ACC112 (cell line): ENCODE measurements around the gene EBLN2.

ENCODE experiments used
- H2AFZ ChIP-seq: fragments of 200-600 bp; sonication (generic); one replicate; pipeline ENCODE4 v1.6.0; 2017; ENCODE audit warnings: antibody characterized with exemption, low read length; ENCODE audit not compliant: unreplicated experiment
- H3K27ac ChIP-seq: fragments of 200-600 bp; sonication (generic); 2 replicates; pipeline ENCODE4 v1.5.1; 2014; ENCODE audit warnings: low read depth, mild to moderate bottlenecking, antibody characterized with exemption, low read length, moderate library complexity
- H3K27me3 ChIP-seq: fragments of 200-600 bp; sonication (generic); 2 replicates; pipeline ENCODE4 v1.6.1; 2014; ENCODE audit warnings: mild to moderate bottlenecking, antibody characterized with exemption, low read length, moderate library complexity, mixed read lengths; ENCODE audit not compliant: insufficient read depth
- H3K36me3 ChIP-seq: fragments of 200-600 bp; sonication (generic); 2 replicates; pipeline ENCODE4 v1.6.1; 2016; ENCODE audit warnings: mild to moderate bottlenecking, antibody characterized with exemption, low read length, moderate library complexity, mixed read lengths; ENCODE audit not compliant: insufficient read depth
- H3K4me1 ChIP-seq: fragments of 200-600 bp; sonication (generic); one replicate; pipeline ENCODE4 v1.6.1; 2016; ENCODE audit warnings: low read length, mixed read lengths; ENCODE audit not compliant: insufficient read depth, unreplicated experiment, control insufficient read depth
- H3K4me3 ChIP-seq: fragments of 200-600 bp; sonication (generic); 2 replicates; pipeline ENCODE4 v1.5.1; 2014; ENCODE audit warnings: mild to moderate bottlenecking, low read depth, low read length
- H3K79me2 ChIP-seq: fragments of 200-600 bp; sonication (generic); one replicate; pipeline ENCODE4 v1.6.0; 2016; ENCODE audit warnings: low read length; ENCODE audit not compliant: control insufficient read depth, unreplicated experiment, insufficient read depth

Gene EBLN2

DNA sequence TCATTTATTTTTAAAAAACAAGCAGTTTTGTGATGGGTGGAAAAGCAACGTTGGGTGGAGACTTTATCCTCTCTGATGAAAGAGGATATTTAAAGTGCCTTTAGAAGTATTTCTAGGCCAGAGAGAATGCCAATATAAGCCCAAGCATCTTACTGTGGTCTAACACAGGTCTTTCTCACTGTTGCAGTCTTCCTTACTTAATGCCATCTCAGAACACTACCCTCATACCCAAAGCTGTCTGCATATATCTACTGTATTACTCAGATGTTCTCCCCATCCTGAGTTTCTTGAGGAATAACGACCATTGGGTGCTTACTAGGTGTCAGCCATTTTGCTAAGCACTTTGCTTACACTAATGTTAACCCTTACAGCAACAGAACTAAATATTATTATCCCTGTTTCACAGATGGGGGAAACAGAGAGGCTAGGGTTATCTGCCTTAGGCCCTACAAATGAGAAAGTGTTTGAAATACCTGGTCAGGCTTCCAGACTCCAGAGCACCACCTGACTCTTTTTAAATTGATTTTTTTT is 29.8 kb upstream of the EBLN2 start:
- peaks cover 58% of the 10 kb centered on the region for H3K4me1 ChIP-seq
- no peak overlapping the region for H2AFZ ChIP-seq
- no peak overlapping the region for H3K27ac ChIP-seq
- H3K36me3 ChIP-seq, result peaks cover 12% of the 10 kb centered on the region; the same call in 1 of the 2 replicates
- H3K27me3 ChIP-seq, result no peaks in the 10 kb centered on the region
- H3K79me2 ChIP-seq, result peaks cover 98% of the 10 kb centered on the region
- H3K4me3 ChIP-seq, result no peak overlapping the region

DNA sequence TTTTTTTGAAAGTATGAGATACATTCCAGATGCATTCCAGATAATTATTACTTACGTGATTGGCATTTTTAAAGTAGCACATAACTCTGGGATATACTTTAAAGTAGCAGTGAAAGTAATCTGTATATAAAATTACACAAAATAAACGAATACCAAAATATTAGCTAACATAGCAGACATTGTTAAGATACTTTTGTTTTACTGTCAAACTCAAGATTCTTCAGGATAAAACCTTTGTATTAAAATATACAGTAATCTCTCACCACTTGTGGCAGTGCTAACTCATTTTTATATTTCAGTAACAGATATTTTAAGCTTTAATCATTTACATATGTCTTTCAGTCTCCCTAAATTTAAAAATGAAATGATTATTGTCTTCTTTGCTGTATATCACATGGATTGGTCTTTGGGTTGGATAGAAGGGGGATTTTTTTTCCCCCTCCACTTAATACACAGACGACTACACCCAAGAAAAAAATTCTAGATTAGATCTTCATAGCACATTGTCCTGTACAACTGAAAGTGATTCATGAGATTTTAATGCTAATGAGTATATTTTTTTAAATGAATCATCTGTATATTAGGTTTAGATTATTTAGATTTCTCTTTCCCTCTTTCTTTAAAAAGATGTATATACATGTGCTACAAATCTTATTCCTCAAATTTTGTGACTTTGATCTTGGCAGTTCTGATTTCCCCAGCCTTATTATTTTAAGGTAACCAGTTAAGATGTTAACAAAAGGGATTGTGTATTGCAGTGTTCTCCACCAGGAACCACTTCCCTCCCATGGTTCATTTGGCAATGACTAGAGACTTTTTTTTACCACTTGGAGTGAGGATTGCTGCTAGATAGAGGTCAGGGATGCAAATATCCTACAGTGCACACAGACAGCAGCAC is 24.5 kb upstream of the EBLN2 start:
- H3K79me2 ChIP-seq, result peaks cover 98% of the 10 kb centered on the region
- no peaks in the 10 kb centered on the region for H3K27me3 ChIP-seq
- H3K4me1 ChIP-seq, result peaks cover 63% of the 10 kb centered on the region
- peak overlapping the region; percentile 85 for H3K27ac ChIP-seq
- no peak overlapping the region for H2AFZ ChIP-seq
- peak overlapping the region; percentile 34 for H3K4me3 ChIP-seq
- peaks cover 10% of the 10 kb centered on the region; the same call in 1 of the 2 replicates for H3K36me3 ChIP-seq

DNA sequence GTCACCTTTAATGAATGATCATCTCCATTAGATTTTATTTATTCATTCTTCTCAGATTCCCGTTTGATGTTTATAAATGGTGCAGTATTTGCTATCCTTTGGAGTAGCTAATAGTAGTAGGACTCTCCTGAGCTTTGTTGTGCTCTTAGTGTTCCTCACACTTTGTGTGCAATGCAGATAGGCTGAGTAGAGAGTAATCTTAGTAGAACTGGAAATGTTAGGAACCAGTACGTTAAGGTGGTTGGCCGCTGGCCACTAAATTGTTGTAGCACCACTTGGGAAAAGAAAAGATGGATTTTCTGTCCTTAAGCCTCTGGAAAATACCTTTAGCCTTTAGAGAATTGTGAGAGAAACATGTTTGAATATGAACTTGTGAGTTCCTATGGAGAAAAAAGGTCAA is 19.9 kb upstream of the EBLN2 start:
- H3K36me3 ChIP-seq, result no peaks in the 10 kb centered on the region
- peak overlapping the region; percentile 4; the same call in 1 of the 2 replicates for H3K4me3 ChIP-seq
- peaks cover 51% of the 10 kb centered on the region for H3K4me1 ChIP-seq
- no peaks in the 10 kb centered on the region for H3K27me3 ChIP-seq
- H3K27ac ChIP-seq, result 0 out of 2 replicates have a peak overlapping the region, but pooled peaks have one; percentile 17
- H3K79me2 ChIP-seq, result peaks cover 98% of the 10 kb centered on the region
- H2AFZ ChIP-seq, result no peak overlapping the region

DNA sequence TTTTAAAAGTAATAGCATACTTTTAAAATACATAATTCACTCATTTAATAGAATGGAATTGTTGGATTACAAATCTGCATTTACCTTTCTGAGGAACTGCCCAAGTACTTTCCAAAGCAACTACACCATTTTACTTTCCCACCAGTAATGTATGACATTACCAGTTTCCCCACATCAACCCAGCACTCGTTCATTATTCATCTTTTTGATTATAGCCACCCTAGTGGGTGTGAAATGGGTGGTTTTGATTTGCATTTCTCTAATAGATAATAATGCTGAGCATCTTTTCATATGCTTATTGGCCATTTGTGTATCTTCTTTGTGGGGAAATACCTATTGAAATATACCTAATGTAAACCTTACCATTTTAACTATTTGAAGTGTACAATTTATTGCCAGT is 18.0 kb upstream of the EBLN2 start:
- Histone ChIP-seq H3K79me2 (peaks cover 99% of the 10 kb centered on the region), H3K27ac (no peak overlapping the region), H2AFZ (no peak overlapping the region), H3K36me3 (peaks cover 6% of the 10 kb centered on the region; the same call in 1 of the 2 replicates), H3K27me3 (no peaks in the 10 kb centered on the region), H3K4me1 (peaks cover 32% of the 10 kb centered on the region), H3K4me3 (no peak overlapping the region)

DNA sequence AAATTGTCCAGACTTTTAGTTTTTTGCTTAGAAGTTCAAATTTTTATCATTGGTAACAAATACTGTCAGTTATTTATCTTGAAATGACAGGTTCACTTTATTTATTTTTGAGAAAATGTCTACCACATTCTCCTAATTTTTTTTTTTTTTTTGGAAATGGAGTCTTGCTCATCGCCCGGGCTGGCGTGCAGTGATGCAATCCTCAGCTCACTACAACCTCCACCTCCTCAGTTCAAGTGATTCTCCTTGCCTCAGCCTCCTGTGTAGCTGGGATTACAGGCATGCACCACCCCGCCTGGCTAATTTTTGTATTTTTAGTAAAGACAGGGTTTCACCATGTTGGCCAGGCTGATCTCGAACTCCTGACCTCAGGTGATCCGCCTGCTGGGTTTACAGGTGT is 16.1 kb upstream of the EBLN2 start:
- Histone ChIP-seq H2AFZ (no peak overlapping the region), H3K4me3 (no peak overlapping the region)

DNA sequence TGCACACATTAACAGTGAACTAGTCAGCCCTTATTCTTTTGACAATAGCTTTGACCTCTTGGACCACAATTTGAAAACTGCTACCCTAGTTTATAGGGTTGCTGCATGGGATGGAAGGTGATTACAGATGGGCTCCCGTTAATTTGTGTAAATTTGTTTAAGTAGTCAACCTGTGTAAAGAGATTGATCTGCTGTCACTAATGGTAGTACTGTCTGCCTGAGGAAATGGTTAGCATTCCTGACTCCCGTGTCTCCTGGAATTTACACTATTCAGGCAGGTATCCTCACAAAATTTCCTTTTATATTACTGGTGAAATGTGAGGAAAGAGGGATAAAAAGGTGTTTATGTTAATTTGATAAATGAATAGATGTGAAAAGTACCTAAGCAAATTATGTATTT is 15.3 kb upstream of the EBLN2 start:
- Histone ChIP-seq H3K4me1 (peaks cover 26% of the 10 kb centered on the region), H3K36me3 (peaks cover 10% of the 10 kb centered on the region; the same call in 1 of the 2 replicates), H3K27ac (no peak overlapping the region), H3K4me3 (no peak overlapping the region), H2AFZ (no peak overlapping the region), H3K79me2 (peaks cover 93% of the 10 kb centered on the region), H3K27me3 (no peaks in the 10 kb centered on the region)

More for the DNA sequence above, 16.1 kb upstream of the EBLN2 start:
- H3K79me2 ChIP-seq, result peaks cover 93% of the 10 kb centered on the region
- H3K27ac ChIP-seq, result no peak overlapping the region
- no peaks in the 10 kb centered on the region for H3K27me3 ChIP-seq
- peaks cover 28% of the 10 kb centered on the region for H3K4me1 ChIP-seq
- H3K36me3 ChIP-seq, result peaks cover 10% of the 10 kb centered on the region; the same call in 1 of the 2 replicates

DNA sequence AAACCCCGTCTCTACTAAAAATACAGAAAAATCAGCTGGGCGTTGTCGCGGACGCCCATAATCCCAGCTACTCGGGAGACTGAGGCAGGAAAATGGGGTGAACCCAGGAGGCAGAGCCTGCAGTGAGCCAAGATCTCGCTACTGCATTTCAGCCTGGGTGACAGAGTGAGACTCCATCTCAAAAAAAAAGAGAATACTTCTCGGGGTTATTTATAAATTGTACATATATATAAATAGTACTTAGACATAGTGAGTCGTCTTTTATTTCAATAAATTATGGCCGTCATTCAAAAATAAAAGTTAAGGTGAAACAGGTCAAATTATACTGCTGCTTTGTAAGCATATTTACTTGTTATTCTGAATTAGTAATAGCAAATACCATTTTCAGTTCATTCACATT is 12.1 kb upstream of the EBLN2 start:
- peaks cover 85% of the 10 kb centered on the region for H3K79me2 ChIP-seq
- peaks cover 16% of the 10 kb centered on the region for H3K4me1 ChIP-seq
- H3K36me3 ChIP-seq, result peaks cover 10% of the 10 kb centered on the region; the same call in 1 of the 2 replicates
- no peaks in the 10 kb centered on the region for H3K27me3 ChIP-seq
- no peak overlapping the region for H3K27ac ChIP-seq
- no peak overlapping the region for H3K4me3 ChIP-seq
- no peak overlapping the region for H2AFZ ChIP-seq

DNA sequence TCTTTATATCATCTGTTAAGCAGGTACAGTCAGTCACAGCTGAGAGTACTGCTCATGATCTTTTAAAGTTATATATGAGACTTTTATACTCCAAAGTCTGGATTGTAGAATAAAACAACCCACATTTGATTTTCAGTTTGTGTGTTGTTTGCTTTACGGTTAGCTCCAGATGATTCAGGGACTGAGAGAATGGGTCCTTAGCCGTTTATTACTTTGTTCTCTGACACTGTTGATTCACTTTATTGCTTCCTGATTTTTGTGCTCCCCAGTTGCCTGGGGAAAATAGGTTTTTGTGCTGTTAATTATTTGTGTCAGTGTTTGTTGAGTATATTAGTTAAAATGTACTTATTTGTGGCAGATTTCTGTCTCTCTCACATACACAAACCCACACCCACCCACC is 8.6 kb upstream of the EBLN2 start:
- Histone ChIP-seq H3K79me2 (peaks cover 73% of the 10 kb centered on the region), H3K27me3 (no peaks in the 10 kb centered on the region)

DNA sequence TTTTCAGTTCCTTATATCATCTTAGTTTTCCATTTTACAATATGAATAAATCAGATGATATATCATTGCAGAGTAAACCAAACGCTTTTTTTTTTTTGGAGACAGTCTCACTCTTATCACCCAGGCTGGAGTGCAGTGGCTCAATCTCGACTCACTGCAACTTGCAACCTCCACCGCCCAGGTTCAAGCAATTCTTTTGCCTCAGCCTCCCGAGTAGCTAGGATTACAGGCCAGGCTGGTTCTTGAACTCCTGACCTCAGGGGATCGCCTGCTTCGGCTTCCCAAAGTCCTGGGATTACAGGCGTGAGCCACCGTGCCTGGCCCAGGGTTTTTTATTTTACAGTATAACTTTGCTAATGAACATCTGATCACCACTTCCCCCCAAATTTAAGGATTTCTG is 5.9 kb upstream of the EBLN2 start:
- Histone ChIP-seq H3K4me3 (no peak overlapping the region), H3K27me3 (no peaks in the 10 kb centered on the region), H3K79me2 (peaks cover 66% of the 10 kb centered on the region), H3K27ac (peak overlapping the region; percentile 68), H3K4me1 (peaks cover 35% of the 10 kb centered on the region), H3K36me3 (0 out of 2 replicates have a peak, but pooled peaks cover 4% of the 10 kb centered on the region), H2AFZ (no peak overlapping the region)

More for the DNA sequence above, 8.6 kb upstream of the EBLN2 start:
- Histone ChIP-seq H3K4me1 (peaks cover 15% of the 10 kb centered on the region), H3K27ac (peak overlapping the region; percentile 29; the same call in 1 of the 2 replicates), H3K36me3 (peaks cover 5% of the 10 kb centered on the region; the same call in 1 of the 2 replicates), H3K4me3 (no peak overlapping the region), H2AFZ (no peak overlapping the region)

DNA sequence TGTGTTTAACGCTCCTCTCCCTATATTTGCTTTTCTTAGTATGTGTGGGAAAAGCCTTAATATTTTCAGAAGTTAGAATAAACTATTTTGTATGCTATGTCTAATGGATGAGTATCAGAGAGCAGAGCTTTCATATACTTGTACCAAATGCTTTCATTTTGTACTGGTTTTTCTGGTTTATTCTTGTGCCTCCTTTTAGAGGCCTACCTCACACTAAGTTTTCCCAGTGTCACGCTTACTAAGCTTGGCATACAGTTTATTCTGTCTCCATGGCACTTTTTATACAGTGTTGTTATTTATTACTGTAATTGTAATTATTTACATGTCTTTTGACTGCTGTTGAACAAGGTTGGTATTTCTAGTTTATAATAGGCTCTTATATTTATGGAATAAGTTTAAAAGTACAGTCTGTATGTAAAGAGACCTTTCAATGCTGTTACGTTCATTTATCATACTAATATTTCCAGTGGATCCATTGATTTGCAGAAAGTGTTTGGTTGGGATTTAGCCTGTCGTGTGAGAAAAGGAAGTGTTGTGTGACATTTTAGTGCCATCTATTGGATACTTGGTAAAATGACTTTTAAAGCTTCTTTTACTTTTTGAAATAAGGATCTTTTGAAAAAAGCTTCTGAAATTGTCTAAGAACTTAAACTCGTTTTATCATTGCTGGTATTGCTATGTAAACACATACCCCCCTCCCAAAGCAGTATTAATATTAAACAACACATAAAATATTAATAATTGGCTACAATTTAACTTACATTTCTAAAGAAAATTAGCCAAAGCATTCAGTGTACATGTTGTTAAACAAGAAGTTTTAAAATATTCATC is 5.2 kb upstream of the EBLN2 start:
- H3K27ac ChIP-seq, result peak overlapping the region; percentile 68
- H3K36me3 ChIP-seq, result peaks cover 6% of the 10 kb centered on the region; the same call in 1 of the 2 replicates
- no peak overlapping the region for H3K4me3 ChIP-seq
- H2AFZ ChIP-seq, result no peak overlapping the region
- H3K79me2 ChIP-seq, result peaks cover 64% of the 10 kb centered on the region
- H3K4me1 ChIP-seq, result peaks cover 37% of the 10 kb centered on the region
- H3K27me3 ChIP-seq, result no peaks in the 10 kb centered on the region
